Keratinocyte (primary cell): Measurements from ENCODE around the gene GFRA4. TPM values are rescaled to one million over a fixed set of nuclear protein-coding genes. Genes with fewer than 3 reads are reported as not detected.

Experiments used
- DNase-seq: peaks from one replicate; pipeline ENCODE4 v3.0.0-alpha.2; 2011; ENCODE audit warnings: low read depth, missing footprints, low spot score
- FAIRE-seq: peaks from 2 replicates; lab custom pipeline; 2011; peaks lifted over from hg19 to GRCh38; lab: Jason Lieb, UNC
- H2AFZ ChIP-seq: 2 replicates; pipeline ENCODE4 v1.6.0; 2012; ENCODE audit warnings: low read length, control low read depth, inconsistent platforms; ENCODE audit not compliant: control insufficient read depth
- H3K27ac ChIP-seq: 2 replicates; pipeline ENCODE4 v1.5.1; 2011; ENCODE audit warnings: low read length; ENCODE audit not compliant: control insufficient read depth, insufficient read depth
- H3K27me3 ChIP-seq: 3 replicates; pipeline ENCODE4 v1.6.0; 2011; ENCODE audit warnings: low read length; ENCODE audit not compliant: control insufficient read depth, insufficient read depth; ENCODE audit errors: extremely low read depth
- H3K36me3 ChIP-seq, 2 experiments: 2 replicates in 1 of 2; 3 replicates in 1 of 2; pipeline ENCODE4 v1.5.1; 2011; ENCODE audit warnings: low read length in 2 of 2, mild to moderate bottlenecking in 1 of 2; ENCODE audit not compliant: control insufficient read depth in 2 of 2, insufficient read depth in 2 of 2; ENCODE audit errors: extremely low read depth in 1 of 2
- H3K4me1 ChIP-seq: 3 replicates; pipeline ENCODE4 v1.5.1; 2011; ENCODE audit warnings: low read length; ENCODE audit not compliant: control insufficient read depth, insufficient read depth; ENCODE audit errors: extremely low read depth
- H3K4me2 ChIP-seq: 3 replicates; pipeline ENCODE4 v1.6.0; 2011; ENCODE audit warnings: low read depth, low read length; ENCODE audit not compliant: control insufficient read depth, insufficient read depth; ENCODE audit errors: extremely low read depth
- H3K4me3 ChIP-seq, 3 experiments: fragments of 200-600 bp in 1 of 3; sonication (generic) in 1 of 3; 2 replicates in 2 of 3; 3 replicates in 1 of 3; pipeline ENCODE4 v1.5.1; 2011 to 2016; ENCODE audit warnings: low read length in 3 of 3, mild to moderate bottlenecking in 3 of 3, control low read depth in 2 of 3, inconsistent platforms in 1 of 3, low read depth in 1 of 3, mixed read lengths in 1 of 3, mixed run types in 1 of 3, moderate library complexity in 1 of 3; ENCODE audit not compliant: control insufficient read depth in 2 of 3, insufficient read depth in 2 of 3; ENCODE audit errors: extremely low read depth in 1 of 3
- H3K79me2 ChIP-seq: 2 replicates; pipeline ENCODE4 v1.6.0; 2012; ENCODE audit warnings: low read length; ENCODE audit not compliant: control insufficient read depth, insufficient read depth
- H3K9ac ChIP-seq: 3 replicates; pipeline ENCODE4 v1.6.0; 2011; ENCODE audit warnings: low read length; ENCODE audit not compliant: control insufficient read depth, insufficient read depth; ENCODE audit errors: extremely low read depth
- H3K9me1 ChIP-seq: 3 replicates; pipeline ENCODE4 v1.6.0; 2011; ENCODE audit warnings: low read length; ENCODE audit not compliant: control insufficient read depth, insufficient read depth; ENCODE audit errors: extremely low read depth
- H3K9me3 ChIP-seq: 2 replicates; pipeline ENCODE4 v1.5.1; 2012; ENCODE audit warnings: low read depth, low read length; ENCODE audit not compliant: control insufficient read depth
- H4K20me1 ChIP-seq: 3 replicates; pipeline ENCODE4 v1.6.0; 2011; ENCODE audit warnings: low read length; ENCODE audit not compliant: control insufficient read depth, insufficient read depth; ENCODE audit errors: extremely low read depth
- EZH2 ChIP-seq: IDR thresholded peaks from one replicate; pipeline ENCODE4 v1.6.1; 2012; ENCODE audit warnings: inconsistent platforms, mild to moderate bottlenecking, low read length, moderate library complexity
- dilution Hi-C: fragments of 300-500 bp; cut with MboI; formaldehyde crosslinking; loops from one replicate; pipeline ENCODE4 v1.7.0; 2020; ENCODE audit warnings: low sequenced_read_pairs; ENCODE audit not compliant: extremely low pct_ligation_motif_present
- polyA plus RNA-seq, 5 experiments: library from polyadenylated mRNA; depleted of rRNA in 3 of 5; stranded (reverse) in 3 of 5; stranded (forward) in 1 of 5; unstranded in 1 of 5; fragments of >200 nt; gene quantifications; 1 replicate in 1 of 5; 2 replicates in 3 of 5; 3 replicates in 1 of 5; pipeline versions ENCODE4 v1.2.1 to v1.2.3, GENCODE V29; 2011 to 2012; ENCODE audit warnings: missing spikeins in 2 of 5, low read depth in 1 of 5, low replicate concordance in 1 of 5
- TF ChIP-seq, protein P1 (sequence below), 3 experiments: IDR thresholded peaks in 1 of 3; conservative IDR thresholded peaks in 1 of 3; optimal IDR thresholded peaks in 1 of 3; 2 replicates in 2 of 3; 3 replicates in 1 of 3; pipeline versions ENCODE3 to v1.5.1; 2011; ENCODE audit warnings: low read length in 3 of 3, mild to moderate bottlenecking in 3 of 3, moderate library complexity in 2 of 3, control low read depth in 1 of 3, inconsistent platforms in 1 of 3; ENCODE audit not compliant: insufficient read depth in 2 of 3; ENCODE audit errors: extremely low read depth in 1 of 3

GFRA4 gene
- polyA plus RNA-seq, 1 donor (not counting 4 experiments of a cell fraction or from before 2014, with no cell fraction given): not detected

DNA sequence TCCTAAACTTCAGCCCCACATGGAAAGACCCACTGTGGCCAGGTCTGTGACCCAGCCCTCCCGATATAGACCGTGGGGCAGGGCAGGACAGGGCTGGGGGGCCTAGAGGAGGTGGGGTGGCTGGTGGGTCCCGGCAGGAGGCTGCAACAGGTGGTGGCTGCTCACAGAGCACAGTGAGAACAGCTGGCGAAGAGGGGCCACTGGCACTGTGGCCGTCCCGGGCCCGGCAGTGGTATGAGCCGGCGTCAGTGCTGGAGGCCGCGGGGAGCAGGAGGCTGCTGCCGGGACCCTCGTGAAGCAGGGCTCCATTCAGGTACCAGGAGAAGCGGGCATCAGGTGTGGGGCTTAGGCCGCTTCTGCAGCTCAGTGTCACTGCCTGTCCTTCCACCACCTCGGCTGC is 35.8 kb upstream of the GFRA4 start:
- Histone ChIP-seq H3K9me1 (no peaks in the 10 kb centered on the region), H3K79me2 (no peaks in the 10 kb centered on the region), H3K9me3 (no peaks in the 10 kb centered on the region), H3K36me3 (no peaks in the 10 kb centered on the region), H3K9ac (no peak overlapping the region), H3K4me1 (no peaks in the 10 kb centered on the region), H4K20me1 (no peaks in the 10 kb centered on the region), H3K4me3 (no peak overlapping the region), H3K27me3 (peaks cover 4% of the 10 kb centered on the region), H3K4me2 (no peak overlapping the region), H2AFZ (no peak overlapping the region), H3K27ac (no peak overlapping the region)
- DNase-seq: no peak
- FAIRE-seq: no peak
- TF ChIP-seq EZH2: no peak
- TF ChIP-seq, protein P1, sequence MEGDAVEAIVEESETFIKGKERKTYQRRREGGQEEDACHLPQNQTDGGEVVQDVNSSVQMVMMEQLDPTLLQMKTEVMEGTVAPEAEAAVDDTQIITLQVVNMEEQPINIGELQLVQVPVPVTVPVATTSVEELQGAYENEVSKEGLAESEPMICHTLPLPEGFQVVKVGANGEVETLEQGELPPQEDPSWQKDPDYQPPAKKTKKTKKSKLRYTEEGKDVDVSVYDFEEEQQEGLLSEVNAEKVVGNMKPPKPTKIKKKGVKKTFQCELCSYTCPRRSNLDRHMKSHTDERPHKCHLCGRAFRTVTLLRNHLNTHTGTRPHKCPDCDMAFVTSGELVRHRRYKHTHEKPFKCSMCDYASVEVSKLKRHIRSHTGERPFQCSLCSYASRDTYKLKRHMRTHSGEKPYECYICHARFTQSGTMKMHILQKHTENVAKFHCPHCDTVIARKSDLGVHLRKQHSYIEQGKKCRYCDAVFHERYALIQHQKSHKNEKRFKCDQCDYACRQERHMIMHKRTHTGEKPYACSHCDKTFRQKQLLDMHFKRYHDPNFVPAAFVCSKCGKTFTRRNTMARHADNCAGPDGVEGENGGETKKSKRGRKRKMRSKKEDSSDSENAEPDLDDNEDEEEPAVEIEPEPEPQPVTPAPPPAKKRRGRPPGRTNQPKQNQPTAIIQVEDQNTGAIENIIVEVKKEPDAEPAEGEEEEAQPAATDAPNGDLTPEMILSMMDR (optimal IDR thresholded peaks at IDR 0.05 in 1 of 3, IDR thresholded peaks at IDR 0.05 in 1 of 3, conservative IDR thresholded peaks at IDR 0.05 in 1 of 3; ENCODE audit: extremely low read depth in 1 of 3, insufficient read depth in 2 of 3, low read length in 3 of 3): no peak
- dilution Hi-C loops: no loop called here

DNA sequence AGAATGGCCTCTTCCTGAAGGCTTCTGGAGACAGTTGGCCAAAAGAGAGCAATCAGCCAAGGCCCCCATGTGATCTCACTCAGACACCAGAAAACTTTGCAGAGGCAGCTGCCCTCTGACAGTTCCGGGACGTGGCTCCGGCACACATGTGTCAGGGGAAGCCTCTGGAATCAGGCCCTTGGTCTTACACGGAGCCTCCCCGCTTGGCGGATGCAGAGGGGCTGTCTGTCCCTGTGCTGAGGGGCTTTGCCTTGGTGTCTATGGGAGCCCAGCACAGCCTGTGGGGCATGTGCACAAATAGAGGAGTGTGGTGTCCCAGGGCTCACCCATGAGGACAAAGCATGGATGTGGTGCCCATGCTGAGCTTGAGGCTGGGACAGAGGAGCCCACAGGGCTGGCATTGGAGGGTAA is 35.4 kb upstream of the GFRA4 start:
- H3K4me3 ChIP-seq: no peak overlapping the region
- dilution Hi-C loops: no loop called here
- H3K36me3 ChIP-seq: no peaks in the 10 kb centered on the region
- no peak overlapping the region for H3K27ac ChIP-seq
- H3K9ac ChIP-seq: no peak overlapping the region
- no peaks in the 10 kb centered on the region for H3K9me1 ChIP-seq
- H3K27me3 ChIP-seq: peaks cover 4% of the 10 kb centered on the region
- FAIRE-seq: no peak
- H3K4me2 ChIP-seq: no peak overlapping the region
- no peak overlapping the region for H2AFZ ChIP-seq
- no peaks in the 10 kb centered on the region for H4K20me1 ChIP-seq
- no peaks in the 10 kb centered on the region for H3K79me2 ChIP-seq
- no peaks in the 10 kb centered on the region for H3K9me3 ChIP-seq
- no peak for TF ChIP-seq EZH2
- TF ChIP-seq, protein P1 (optimal IDR thresholded peaks at IDR 0.05 in 1 of 3, IDR thresholded peaks at IDR 0.05 in 1 of 3, conservative IDR thresholded peaks at IDR 0.05 in 1 of 3; ENCODE audit: extremely low read depth in 1 of 3, insufficient read depth in 2 of 3, low read length in 3 of 3): no peak
- DNase-seq: no peak
- H3K4me1 ChIP-seq: no peaks in the 10 kb centered on the region
